ENCODE results near the gene ENO3. TPM values are rescaled to one million over a fixed set of nuclear protein-coding genes. Genes with fewer than 3 reads are reported as not detected.

ENO3 gene
- total and polyA plus RNA-seq, 3 donors from 2014 or later: 16.4 to 29.9 (median 17.2) TPM

- peak overlapping the region; percentile 90 to 99 for H3K4me3 ChIP-seq
- H3K27ac ChIP-seq: peak overlapping the region; percentile 82 to 91
- peak; percentile 76 for DNase-seq
- no peaks in the 10 kb centered on the region for H3K36me3 ChIP-seq (ENCODE audit: low read depth, missing control alignments)
- WGBS, 2 donors: 0 to 1% methylated on average over 19 to 40 of the region's 40 CpGs
- H3K4me1 ChIP-seq: peaks cover 20% of the 10 kb centered on the region
- no peaks in the 10 kb centered on the region for H3K27me3 ChIP-seq
- H3K9me3 ChIP-seq: no peaks in the 10 kb centered on the region
- TF ChIP-seq POLR2A (IDR thresholded peaks at IDR 0.05) (no peak), CTCF (IDR thresholded peaks at IDR 0.05) (no peak)
- intact Hi-C loops (cut with DNase I; ENCODE audit: low total_unique reads): no loop called here
These were observed 2.0 kb upstream of the ENO3 start for GRCh38 chr17:4948931-4949320.

GRCh38 chr17:4949321-4950074 lies 1.4 kb upstream of the ENO3 start:
- intact Hi-C loops (cut with DNase I; ENCODE audit: low total_unique reads): no loop called here
- Histone ChIP-seq H3K27ac (peak overlapping the region; percentile 82 to 91), H3K36me3 (ENCODE audit: low read depth, missing control alignments) (no peaks in the 10 kb centered on the region), H3K27me3 (no peaks in the 10 kb centered on the region), H3K4me1 (peaks cover 20% of the 10 kb centered on the region), H3K4me3 (peak overlapping the region; percentile 90 to 99), H3K9me3 (no peaks in the 10 kb centered on the region)
- WGBS, 2 donors: 0 to 2% methylated on average over 10 to 55 of the region's 75 CpGs
- TF ChIP-seq POLR2A (IDR thresholded peaks at IDR 0.05) (no peak), CTCF (IDR thresholded peaks at IDR 0.05) (no peak)
- peak; percentile 70 for DNase-seq

GRCh38 chr17:4950075-4950745 lies 709 bp upstream of the ENO3 start:
- Histone ChIP-seq H3K9me3 (no peaks in the 10 kb centered on the region), H3K36me3 (ENCODE audit: low read depth, missing control alignments) (no peaks in the 10 kb centered on the region), H3K4me3 (peak overlapping the region; percentile 90 to 99), H3K27me3 (no peaks in the 10 kb centered on the region), H3K27ac (peak overlapping the region in 1 of 2 donors; percentile 91), H3K4me1 (peaks cover 17% of the 10 kb centered on the region)
- intact Hi-C loops (cut with DNase I; ENCODE audit: low total_unique reads): no loop called here
- TF ChIP-seq POLR2A (IDR thresholded peaks at IDR 0.05): no peak
- TF ChIP-seq CTCF (IDR thresholded peaks at IDR 0.05): no peak
- DNase-seq: no peak
- 11 to 20% methylated on average over 19 to 26 of the region's 52 CpGs for WGBS, 2 donors

- no peaks in the 10 kb centered on the region for H3K36me3 ChIP-seq (ENCODE audit: low read depth, missing control alignments)
- TF ChIP-seq CTCF (IDR thresholded peaks at IDR 0.05) (no peak), POLR2A (IDR thresholded peaks at IDR 0.05) (no peak)
- H3K4me1 ChIP-seq: peaks cover 7% of the 10 kb centered on the region
- 65 to 68% methylated on average over 3 of the region's 3 CpGs for WGBS, 2 donors
- no peak overlapping the region for H3K27ac ChIP-seq
- no peak for DNase-seq
- H3K27me3 ChIP-seq: no peaks in the 10 kb centered on the region
- H3K4me3 ChIP-seq: no peak overlapping the region
- intact Hi-C loops (cut with DNase I; ENCODE audit: low total_unique reads): no loop called here
- no peaks in the 10 kb centered on the region for H3K9me3 ChIP-seq
These were observed 567 bp downstream of the ENO3 start for GRCh38 chr17:4951486-4951885.

Data from testis (tissue), 3 donors.